Neural progenitor cell (in vitro differentiated cells): ENCODE data around the gene ARVCF. TPM values are rescaled to one million over a fixed set of nuclear protein-coding genes. Genes with fewer than 3 reads are reported as not detected.

Source experiments
- DNase-seq: peaks from one replicate; pipeline ENCODE4 v3.0.0-alpha.2; 2016; ENCODE audit warnings: low spot score
- H2AFZ ChIP-seq: fragments of 200-600 bp; sonication (generic); replicated peaks from 2 replicates; pipeline ENCODE4 v1.6.1; 2016; ENCODE audit warnings: antibody characterized with exemption
- H3F3A ChIP-seq: fragments of 200-600 bp; sonication (generic); 2 replicates; pipeline ENCODE4 v1.6.1; 2016; ENCODE audit warnings: antibody characterized with exemption, low read depth
- H3K27ac ChIP-seq: fragments of 200-600 bp; sonication (generic); 2 replicates; pipeline ENCODE4 v1.5.1; 2016; ENCODE audit warnings: mild to moderate bottlenecking
- H3K27me3 ChIP-seq: fragments of 200-600 bp; sonication (generic); 2 replicates; pipeline ENCODE4 v1.6.1; 2016; ENCODE audit warnings: mild to moderate bottlenecking, moderate library complexity
- H3K36me3 ChIP-seq: fragments of 200-600 bp; sonication (generic); 2 replicates; pipeline ENCODE4 v1.5.1; 2016
- H3K4me1 ChIP-seq: fragments of 200-600 bp; sonication (generic); 2 replicates; pipeline ENCODE4 v1.6.1; 2016; ENCODE audit warnings: mixed run types
- H3K4me2 ChIP-seq: fragments of 200-600 bp; sonication (generic); 2 replicates; pipeline ENCODE4 v1.6.1; 2016
- H3K4me3 ChIP-seq: fragments of 200-600 bp; sonication (generic); 2 replicates; pipeline ENCODE4 v1.5.1; 2016
- H3K79me2 ChIP-seq: fragments of 200-600 bp; sonication (generic); 2 replicates; pipeline ENCODE4 v1.6.1; 2016; ENCODE audit warnings: low read depth
- H3K9ac ChIP-seq: fragments of 200-600 bp; sonication (generic); 2 replicates; pipeline ENCODE4 v1.6.1; 2016
- H3K9me3 ChIP-seq: fragments of 200-600 bp; sonication (generic); 2 replicates; pipeline ENCODE4 v1.5.1; 2016; ENCODE audit warnings: low read depth
- H4K20me1 ChIP-seq: fragments of 200-600 bp; sonication (generic); 2 replicates; pipeline ENCODE4 v1.6.1; 2016; ENCODE audit warnings: low read depth
- H3K27ac Mint-ChIP-seq: 3 replicates; pipeline ENCODE4 v1.8.0; 2021; ENCODE audit warnings: mixed read lengths
- H3K27me3 Mint-ChIP-seq: 2 replicates; pipeline ENCODE4 v1.8.0; 2022; ENCODE audit warnings: low read depth, mild to moderate bottlenecking, inconsistent platforms, moderate library complexity, mixed read lengths; ENCODE audit not compliant: insufficient read depth
- H3K36me3 Mint-ChIP-seq: 3 replicates; pipeline ENCODE4 v1.8.0; 2021; ENCODE audit warnings: mixed read lengths
- H3K4me1 Mint-ChIP-seq: 3 replicates; pipeline ENCODE4 v1.8.0; 2021; ENCODE audit warnings: mixed read lengths
- H3K4me3 Mint-ChIP-seq: 3 replicates; pipeline ENCODE4 v1.8.0; 2021; ENCODE audit warnings: mild to moderate bottlenecking, moderate library complexity, mixed read lengths
- H3K9me3 Mint-ChIP-seq: 3 replicates; pipeline ENCODE4 v1.8.0; 2020; ENCODE audit warnings: mixed read lengths
- CTCF ChIP-seq: fragments of 200-600 bp; sonication (generic); IDR thresholded peaks from 2 replicates; pipeline ENCODE4 v1.5.1; 2017; ENCODE audit warnings: antibody characterized with exemption, mild to moderate bottlenecking
- EZH2 ChIP-seq: fragments of 200-600 bp; sonication (generic); IDR thresholded peaks from 2 replicates; pipeline ENCODE4 v1.6.1; 2017; ENCODE audit warnings: antibody characterized with exemption, mild to moderate bottlenecking, moderate library complexity
- EZH2phosphoT487 ChIP-seq: fragments of 200-600 bp; sonication (generic); IDR thresholded peaks from 2 replicates; pipeline ENCODE4 v1.6.1; 2017; ENCODE audit warnings: antibody characterized with exemption
- total RNA-seq: library from RNA; depleted of rRNA; stranded (reverse); fragments of >200 nt; gene quantifications from 2 replicates; pipeline ENCODE4 v1.2.3, GENCODE V29; 2015; ENCODE audit warnings: low replicate concordance

ARVCF gene
- total RNA-seq, 1 donor from 2014 or later, result 35.4 TPM

- no peaks in the 10 kb centered on the region for H3K27me3 ChIP-seq
- Mint-ChIP-seq H3K4me3 (no peak overlapping the region), H3K4me1 (peaks cover 28% of the 10 kb centered on the region), H3K27ac (no peak overlapping the region), H3K36me3 (no peaks in the 10 kb centered on the region), H3K9me3 (no peaks in the 10 kb centered on the region), H3K27me3 (peaks cover 9% of the 10 kb centered on the region)
- TF ChIP-seq CTCF (no peak), EZH2 (no peak), EZH2phosphoT487 (no peak)
- H3K4me3 ChIP-seq, result no peak overlapping the region
- H2AFZ ChIP-seq, result no peak overlapping the region
- no peak overlapping the region for H3K4me2 ChIP-seq
- DNase-seq, result no peak
- H3K9me3 ChIP-seq, result no peaks in the 10 kb centered on the region
- H4K20me1 ChIP-seq, result no peaks in the 10 kb centered on the region
- H3K79me2 ChIP-seq, result no peaks in the 10 kb centered on the region
- no peak overlapping the region for H3K9ac ChIP-seq
- no peaks in the 10 kb centered on the region for H3F3A ChIP-seq
- H3K36me3 ChIP-seq, result no peaks in the 10 kb centered on the region
- no peak overlapping the region for H3K27ac ChIP-seq
- H3K4me1 ChIP-seq, result peaks cover 8% of the 10 kb centered on the region
Observed at GRCh38 chr22:19961201-19961580, 55.4 kb downstream of the ARVCF start.

- Histone ChIP-seq H3K4me2 (no peak overlapping the region), H3K79me2 (no peaks in the 10 kb centered on the region), H3K9ac (no peak overlapping the region), H3K27me3 (no peaks in the 10 kb centered on the region), H3F3A (no peaks in the 10 kb centered on the region), H4K20me1 (no peaks in the 10 kb centered on the region), H3K9me3 (no peaks in the 10 kb centered on the region), H3K4me3 (no peak overlapping the region), H2AFZ (no peak overlapping the region), H3K4me1 (peaks cover 8% of the 10 kb centered on the region), H3K36me3 (no peaks in the 10 kb centered on the region), H3K27ac (no peak overlapping the region)
- H3K4me1 Mint-ChIP-seq, result peaks cover 24% of the 10 kb centered on the region
- H3K4me3 Mint-ChIP-seq, result peak overlapping the region; percentile 74
- H3K27me3 Mint-ChIP-seq, result peaks cover 9% of the 10 kb centered on the region
- no peaks in the 10 kb centered on the region for H3K9me3 Mint-ChIP-seq
- TF ChIP-seq EZH2phosphoT487, result no peak
- TF ChIP-seq EZH2, result no peak
- no peak for TF ChIP-seq CTCF
- H3K27ac Mint-ChIP-seq, result peak overlapping the region; percentile 92
- no peaks in the 10 kb centered on the region for H3K36me3 Mint-ChIP-seq
- DNase-seq, result no peak
Observed at GRCh38 chr22:19960491-19961200, 56.0 kb downstream of the ARVCF start.

DNA sequence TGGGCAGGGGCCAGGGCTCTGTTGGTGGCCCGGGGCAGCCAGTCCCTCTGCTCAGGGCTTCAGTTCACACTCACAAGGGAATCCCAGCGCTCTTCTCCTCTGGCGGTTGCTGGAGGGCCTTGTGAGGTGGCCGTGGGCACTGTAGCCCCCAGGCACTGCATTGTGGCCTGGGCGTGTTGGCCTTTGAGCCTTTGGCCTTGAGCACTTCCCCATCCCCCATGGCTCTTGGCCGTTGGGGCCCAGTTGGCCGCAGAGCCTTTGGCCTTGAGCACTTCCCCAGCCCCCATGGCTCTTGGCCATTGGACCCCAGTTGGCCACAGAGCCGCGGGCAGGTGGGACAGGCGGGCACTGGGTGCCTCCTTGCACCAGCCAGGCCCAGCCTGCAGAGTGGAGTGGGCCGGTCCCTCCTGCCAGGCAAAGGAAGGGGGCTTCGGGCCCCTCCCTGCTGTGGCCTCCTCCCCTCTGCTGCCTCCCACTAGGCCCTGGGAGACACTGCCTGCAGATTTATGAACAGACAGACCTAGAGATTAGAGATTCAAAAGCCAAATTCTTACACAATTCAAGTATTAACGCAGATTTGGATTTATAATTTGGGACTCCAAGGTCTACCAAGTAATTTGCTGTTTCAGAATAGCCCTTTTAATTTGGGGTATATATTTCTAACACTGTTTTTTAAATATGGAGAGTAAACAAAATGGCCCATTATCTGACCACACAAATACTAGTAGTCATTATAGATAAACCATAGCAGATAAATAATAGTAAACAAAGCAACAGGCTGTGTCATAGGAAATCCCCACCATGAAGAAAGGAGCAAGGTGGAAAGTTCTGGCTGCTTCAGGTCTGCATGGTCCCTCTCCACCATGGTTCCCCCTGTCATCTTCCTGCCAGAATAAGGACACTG is 56.8 kb downstream of the ARVCF start:
- H3K4me2 ChIP-seq, result peak overlapping the region; percentile 82
- H3K79me2 ChIP-seq, result no peaks in the 10 kb centered on the region
- no peak overlapping the region for H3K9ac ChIP-seq
- H3K9me3 Mint-ChIP-seq, result no peaks in the 10 kb centered on the region
- TF ChIP-seq EZH2phosphoT487 (no peak), EZH2 (no peak), CTCF (no peak)
- H3K4me1 Mint-ChIP-seq, result peaks cover 22% of the 10 kb centered on the region
- no peaks in the 10 kb centered on the region for H3K27me3 ChIP-seq
- H3K27me3 Mint-ChIP-seq, result peaks cover 9% of the 10 kb centered on the region
- H3K36me3 ChIP-seq, result no peaks in the 10 kb centered on the region
- no peak overlapping the region for H3K27ac ChIP-seq
- no peak overlapping the region for H2AFZ ChIP-seq
- no peaks in the 10 kb centered on the region for H3F3A ChIP-seq
- peak overlapping the region; percentile 78 for H3K27ac Mint-ChIP-seq
- H3K36me3 Mint-ChIP-seq, result no peaks in the 10 kb centered on the region
- peak overlapping the region; percentile 52 for H3K4me3 ChIP-seq
- no peaks in the 10 kb centered on the region for H3K9me3 ChIP-seq
- no peak for DNase-seq
- H3K4me3 Mint-ChIP-seq, result peak overlapping the region; percentile 74
- H3K4me1 ChIP-seq, result peaks cover 8% of the 10 kb centered on the region
- no peaks in the 10 kb centered on the region for H4K20me1 ChIP-seq
